GM12891 (cell line): ENCODE results near the gene DDX19B.

Experiments used
- POLR2A ChIP-seq: IDR thresholded peaks from 2 replicates; pipeline ENCODE4 v1.6.1; 2011; ENCODE audit warnings: low read depth, low read length, control low read depth
- POLR2AphosphoS5 ChIP-seq: IDR thresholded peaks from 2 replicates; pipeline ENCODE4 v1.6.1; 2011; ENCODE audit warnings: low read depth, low read length, control low read depth
- TAF1 ChIP-seq: IDR thresholded peaks from 2 replicates; pipeline ENCODE4 v1.6.1; 2011; ENCODE audit warnings: low read depth, low read length, control low read depth

DNA sequence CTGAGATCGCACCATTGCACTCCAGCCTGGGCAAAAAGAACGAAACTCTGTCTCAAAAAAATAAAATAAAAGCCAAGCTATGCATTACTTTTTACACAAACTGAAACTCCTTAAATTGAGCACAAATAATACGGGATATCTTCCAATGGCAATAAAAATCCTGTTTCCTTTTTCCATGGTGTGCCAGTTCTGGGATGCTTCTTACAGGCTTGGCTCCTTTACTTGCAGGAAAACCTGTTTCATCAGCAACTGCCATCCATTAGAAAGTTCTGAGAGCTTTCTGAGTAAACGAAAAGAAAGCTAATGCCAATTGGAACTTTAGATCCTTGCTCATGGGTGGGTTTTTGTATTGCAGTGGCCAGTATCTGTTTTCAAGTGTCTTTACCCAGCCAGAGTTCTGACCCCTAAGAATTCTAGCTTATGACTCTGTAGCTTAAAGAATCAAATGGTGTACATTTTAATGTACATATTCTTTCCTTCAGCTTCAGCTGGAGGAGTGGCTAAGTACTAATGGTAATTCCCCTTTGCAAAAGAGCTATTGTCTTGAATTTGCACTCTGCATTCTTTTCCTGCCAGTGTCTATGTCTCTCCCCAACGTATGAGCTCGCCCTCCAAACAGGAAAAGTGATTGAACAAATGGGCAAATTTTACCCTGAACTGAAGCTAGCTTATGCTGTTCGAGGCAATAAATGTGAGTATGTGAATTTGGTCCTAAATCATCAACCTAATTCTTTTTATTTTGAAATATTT lies 26.2 kb downstream of the DDX19B start:
- TF ChIP-seq POLR2AphosphoS5 (no peak), POLR2A (no peak), TAF1 (no peak)
